Gastrocnemius medialis (tissue), 4 donors: ENCODE data around the gene SLC12A7.

ENCODE experiments used
- POLR2A ChIP-seq, 2 donors: fragments of 450-650 bp; IDR thresholded peaks; one replicate each; pipeline ENCODE4 v1.6.1; 2017; ENCODE audit warnings: antibody characterized with exemption in 2 of 2, mild to moderate bottlenecking in 2 of 2, moderate library complexity in 2 of 2
- TF ChIP-seq, protein P1 (sequence below), 5 experiments: fragments of 450-650 bp in 3 of 5; fragments of 200-600 bp in 2 of 5; sonication (generic) in 2 of 5; IDR thresholded peaks in 4 of 5; conservative IDR thresholded peaks in 1 of 5; 1 replicate in 4 of 5; 2 replicates in 1 of 5; pipeline ENCODE4 v1.5.1; 2016 to 2019; ENCODE audit warnings: antibody characterized with exemption in 5 of 5, mild to moderate bottlenecking in 3 of 5, moderate library complexity in 3 of 5

DNA sequence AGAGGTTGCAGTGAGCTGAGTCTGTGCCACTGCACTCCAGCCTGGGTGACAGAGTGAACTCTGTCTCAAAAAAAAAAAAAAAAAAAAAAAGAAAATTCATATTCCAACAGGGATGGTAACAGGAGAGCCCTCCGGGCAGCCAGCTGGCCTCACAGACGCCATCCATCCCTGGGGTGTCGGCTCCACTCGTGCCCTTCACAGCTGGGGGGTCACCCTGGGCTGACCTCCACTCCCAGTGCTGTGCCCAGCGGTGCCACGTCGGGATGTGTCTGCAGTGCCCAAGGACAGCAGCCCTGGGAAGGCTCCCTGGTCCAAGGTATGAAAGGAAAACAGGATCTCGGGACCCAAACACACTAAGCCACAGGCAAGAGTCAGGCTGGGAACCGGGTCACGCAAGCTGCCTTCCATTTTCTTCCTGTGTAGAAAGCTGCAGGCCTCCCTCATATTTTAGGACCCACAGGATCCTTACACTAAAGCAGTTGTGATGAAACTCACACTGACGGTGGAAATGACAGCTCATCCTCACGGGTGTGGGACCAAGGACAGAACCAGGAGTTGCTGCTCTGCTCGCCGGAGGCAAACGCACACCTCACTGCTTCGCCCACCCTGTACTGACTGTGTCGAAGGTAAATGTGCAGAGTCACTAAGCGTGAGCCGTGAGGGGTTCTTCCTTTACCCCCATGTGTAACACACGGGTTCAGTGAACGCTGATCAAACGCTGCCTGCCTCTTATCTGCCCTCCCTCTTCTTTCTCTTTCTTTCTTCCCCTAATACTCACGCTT, 5.3 kb downstream of the SLC12A7 start:
- TF ChIP-seq, protein P1, sequence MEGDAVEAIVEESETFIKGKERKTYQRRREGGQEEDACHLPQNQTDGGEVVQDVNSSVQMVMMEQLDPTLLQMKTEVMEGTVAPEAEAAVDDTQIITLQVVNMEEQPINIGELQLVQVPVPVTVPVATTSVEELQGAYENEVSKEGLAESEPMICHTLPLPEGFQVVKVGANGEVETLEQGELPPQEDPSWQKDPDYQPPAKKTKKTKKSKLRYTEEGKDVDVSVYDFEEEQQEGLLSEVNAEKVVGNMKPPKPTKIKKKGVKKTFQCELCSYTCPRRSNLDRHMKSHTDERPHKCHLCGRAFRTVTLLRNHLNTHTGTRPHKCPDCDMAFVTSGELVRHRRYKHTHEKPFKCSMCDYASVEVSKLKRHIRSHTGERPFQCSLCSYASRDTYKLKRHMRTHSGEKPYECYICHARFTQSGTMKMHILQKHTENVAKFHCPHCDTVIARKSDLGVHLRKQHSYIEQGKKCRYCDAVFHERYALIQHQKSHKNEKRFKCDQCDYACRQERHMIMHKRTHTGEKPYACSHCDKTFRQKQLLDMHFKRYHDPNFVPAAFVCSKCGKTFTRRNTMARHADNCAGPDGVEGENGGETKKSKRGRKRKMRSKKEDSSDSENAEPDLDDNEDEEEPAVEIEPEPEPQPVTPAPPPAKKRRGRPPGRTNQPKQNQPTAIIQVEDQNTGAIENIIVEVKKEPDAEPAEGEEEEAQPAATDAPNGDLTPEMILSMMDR (IDR thresholded peaks at IDR 0.05 in 4 of 5, conservative IDR thresholded peaks at IDR 0.05 in 1 of 5) = no peak
- no peak for TF ChIP-seq POLR2A (IDR thresholded peaks at IDR 0.05)
